OCI-LY1 (cell line): Measurements from ENCODE around the gene RFTN1.

ENCODE experiments used
- H2AFZ ChIP-seq: fragments of 200-600 bp; sonication (generic), shearing (Covaris generic); 2 replicates; pipeline ENCODE4 v1.6.0; 2014; ENCODE audit warnings: antibody characterized with exemption, mild to moderate bottlenecking, low read length
- H3F3A ChIP-seq: fragments of 200-600 bp; sonication (generic), shearing (Covaris generic); 2 replicates; pipeline ENCODE4 v1.6.0; 2014; ENCODE audit warnings: mild to moderate bottlenecking, antibody characterized with exemption, low read length, moderate library complexity; ENCODE audit not compliant: insufficient read depth
- H3K27ac ChIP-seq: fragments of 200-600 bp; sonication (generic); 2 replicates; pipeline ENCODE4 v1.5.1; 2014; ENCODE audit warnings: low read length, mixed run types, mild to moderate bottlenecking, low read depth; ENCODE audit not compliant: poor library complexity, severe bottlenecking
- H3K27me3 ChIP-seq: fragments of 200-600 bp; sonication (generic); 2 replicates; pipeline ENCODE4 v1.6.0; 2014; ENCODE audit warnings: antibody characterized with exemption, mild to moderate bottlenecking, low read length, moderate library complexity; ENCODE audit not compliant: insufficient read depth
- H3K36me3 ChIP-seq: fragments of 200-600 bp; sonication (generic); 2 replicates; pipeline ENCODE4 v1.6.1; 2014; ENCODE audit warnings: mild to moderate bottlenecking, antibody characterized with exemption, low read length, moderate library complexity, mixed read lengths; ENCODE audit not compliant: insufficient read depth
- H3K4me1 ChIP-seq: fragments of 200-600 bp; sonication (generic); 2 replicates; pipeline ENCODE4 v1.5.1; 2014; ENCODE audit warnings: mild to moderate bottlenecking, low read length, moderate library complexity; ENCODE audit not compliant: insufficient read depth, severe bottlenecking
- H3K4me2 ChIP-seq: fragments of 200-600 bp; sonication (generic), shearing (Covaris generic); 2 replicates; pipeline ENCODE4 v1.6.1; 2014; ENCODE audit warnings: low read length
- H3K4me3 ChIP-seq: fragments of 200-600 bp; sonication (generic); 2 replicates; pipeline ENCODE4 v1.5.1; 2014; ENCODE audit warnings: low read length, low read depth, mild to moderate bottlenecking, mixed read lengths; ENCODE audit not compliant: poor library complexity, severe bottlenecking
- H3K79me2 ChIP-seq: fragments of 200-600 bp; shearing (Covaris generic); 2 replicates; pipeline ENCODE4 v1.6.1; 2016; ENCODE audit warnings: mixed run types, low read length, mixed read lengths; ENCODE audit not compliant: insufficient read depth
- H3K9ac ChIP-seq: fragments of 200-600 bp; sonication (generic), shearing (Covaris generic); 2 replicates; pipeline ENCODE4 v1.6.1; 2014; ENCODE audit warnings: mild to moderate bottlenecking, low read length, mixed read lengths
- H3K9me2 ChIP-seq: fragments of 200-600 bp; sonication (generic), shearing (Covaris generic); 2 replicates; pipeline ENCODE4 v1.6.1; 2014; ENCODE audit warnings: low read depth, mild to moderate bottlenecking, low read length, mixed read lengths
- H3K9me3 ChIP-seq: fragments of 200-600 bp; shearing (Covaris generic); 2 replicates; pipeline ENCODE4 v1.6.1; 2014; ENCODE audit warnings: low read length, mixed read lengths
- H4K20me1 ChIP-seq: fragments of 200-600 bp; sonication (generic), shearing (Covaris generic); 2 replicates; pipeline ENCODE4 v1.6.0; 2016; ENCODE audit warnings: mild to moderate bottlenecking, low read length; ENCODE audit not compliant: insufficient read depth
- CTCF ChIP-seq: fragments of 200-600 bp; sonication (generic), shearing (Covaris generic); IDR thresholded peaks from 2 replicates; pipeline ENCODE4 v1.5.1; 2017; ENCODE audit warnings: mild to moderate bottlenecking, antibody characterized with exemption, low read length, moderate library complexity, mixed read lengths
- EZH2 ChIP-seq: fragments of 200-600 bp; sonication (generic), shearing (Covaris generic); IDR thresholded peaks from 2 replicates; pipeline ENCODE4 v1.8.0; 2017; ENCODE audit warnings: borderline replicate concordance, mixed run types, mild to moderate bottlenecking, antibody characterized with exemption, low read length, moderate library complexity, mixed read lengths

RFTN1 gene

GRCh38 chr3:16528581-16528993 lies 15.1 kb upstream of the RFTN1 start:
- Histone ChIP-seq H3K4me2 (no peak overlapping the region), H3K4me3 (no peak overlapping the region), H3K79me2 (no peaks in the 10 kb centered on the region), H3F3A (no peaks in the 10 kb centered on the region), H4K20me1 (no peaks in the 10 kb centered on the region), H3K9ac (no peak overlapping the region), H3K36me3 (no peaks in the 10 kb centered on the region; the same call in 1 of the 2 replicates), H3K4me1 (peaks cover 24% of the 10 kb centered on the region), H3K9me3 (peaks cover 12% of the 10 kb centered on the region; the same call in 1 of the 2 replicates), H3K9me2 (no peaks in the 10 kb centered on the region), H2AFZ (no peak overlapping the region), H3K27ac (no peak overlapping the region), H3K27me3 (no peaks in the 10 kb centered on the region)
- TF ChIP-seq CTCF (no peak), EZH2 (no peak)

GRCh38 chr3:16528106-16528505 lies 14.6 kb upstream of the RFTN1 start:
- Histone ChIP-seq H3F3A (no peaks in the 10 kb centered on the region), H3K4me1 (peaks cover 24% of the 10 kb centered on the region), H3K9ac (no peak overlapping the region), H2AFZ (no peak overlapping the region), H3K9me2 (no peaks in the 10 kb centered on the region), H4K20me1 (no peaks in the 10 kb centered on the region), H3K27me3 (no peaks in the 10 kb centered on the region), H3K4me2 (no peak overlapping the region), H3K36me3 (no peaks in the 10 kb centered on the region; the same call in 1 of the 2 replicates), H3K4me3 (no peak overlapping the region), H3K27ac (no peak overlapping the region), H3K9me3 (peaks cover 12% of the 10 kb centered on the region; the same call in 1 of the 2 replicates), H3K79me2 (no peaks in the 10 kb centered on the region)
- TF ChIP-seq CTCF (no peak), EZH2 (no peak)

- Histone ChIP-seq H3K4me3 (no peak overlapping the region), H3K27ac (no peak overlapping the region), H3K9me3 (peaks cover 12% of the 10 kb centered on the region; the same call in 1 of the 2 replicates), H4K20me1 (no peaks in the 10 kb centered on the region), H3K4me1 (peaks cover 27% of the 10 kb centered on the region), H3K4me2 (no peak overlapping the region), H2AFZ (no peak overlapping the region), H3K9me2 (no peaks in the 10 kb centered on the region), H3K36me3 (no peaks in the 10 kb centered on the region; the same call in 1 of the 2 replicates), H3K9ac (no peak overlapping the region), H3F3A (no peaks in the 10 kb centered on the region), H3K27me3 (no peaks in the 10 kb centered on the region), H3K79me2 (no peaks in the 10 kb centered on the region)
- TF ChIP-seq CTCF (no peak), EZH2 (no peak)
These were observed 10.7 kb upstream of the RFTN1 start for GRCh38 chr3:16524196-16524595.
